GM18867 (cell line): ENCODE measurements around the gene TTC39B.
A peak's percentile ranks its signal among the peaks of the same experiment; 100 is the strongest.
"Not testable (repeated sequence)": the region's sequence is repeated elsewhere in the genome, so short reads cannot be mapped to it uniquely, and the experiment has no call there.

ENCODE experiments used
- ATAC-seq: cut with Tn5 transposase; IDR thresholded peaks from one replicate; pipeline ENCODE4 v1.9.1; 2021; ENCODE audit warnings: mild to moderate bottlenecking, moderate library complexity; ENCODE audit not compliant: unreplicated experiment

Gene TTC39B

GRCh38 chr9:15306757-15307522, at the start of gene TTC39B:
Gene TTC39B, minus strand, starts transcription at chr9:15307216. Its CDS starts 91 bp downstream, at chr9:15307125.
- ATAC-seq: peak; percentile 96

- no peak for ATAC-seq
Observed at GRCh38 chr9:15355669-15356068, 48.7 kb upstream of the TTC39B start.

GRCh38 chr9:15354713-15355112, 47.7 kb upstream of the TTC39B start:
- ATAC-seq: no peak

DNA sequence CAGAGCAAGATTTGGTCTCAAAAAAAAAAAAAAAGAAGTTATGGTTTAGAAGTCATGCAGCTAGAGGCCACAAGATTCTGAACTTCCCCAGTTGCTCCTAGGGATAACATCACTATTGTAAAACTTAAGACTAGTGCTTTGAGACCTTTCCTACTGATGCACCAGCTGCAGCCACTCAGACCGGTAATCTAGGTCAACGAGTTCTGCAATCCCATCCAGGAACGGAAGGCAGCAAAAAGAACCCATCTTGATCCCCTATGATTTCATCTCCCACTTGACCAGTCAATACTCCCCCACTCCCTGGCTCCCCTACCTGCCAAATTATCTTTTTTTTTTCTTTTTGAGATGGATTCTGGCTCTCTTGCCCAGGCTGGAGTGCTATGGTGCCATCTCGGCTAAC, 46.9 kb upstream of the TTC39B start:
- no peak for ATAC-seq

DNA sequence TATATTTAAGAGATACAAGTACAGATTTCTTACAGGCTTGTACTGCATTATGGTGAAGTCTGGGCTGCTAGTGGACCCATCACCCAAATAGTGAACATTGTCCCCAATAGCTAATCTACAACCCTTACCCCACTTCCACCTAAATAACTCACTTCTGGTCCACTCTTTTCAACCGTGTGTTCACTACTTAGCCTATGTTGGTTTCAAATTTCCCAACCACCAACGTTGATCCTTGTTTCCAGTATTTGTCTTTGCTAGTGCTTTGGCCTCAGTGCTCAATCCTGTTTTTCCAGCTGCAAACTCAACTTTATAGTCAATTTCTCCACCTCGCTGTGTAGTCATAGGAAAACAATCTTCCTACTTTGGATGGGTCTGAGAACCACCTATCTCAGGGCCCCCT, 45.3 kb upstream of the TTC39B start:
- ATAC-seq: no peak

DNA sequence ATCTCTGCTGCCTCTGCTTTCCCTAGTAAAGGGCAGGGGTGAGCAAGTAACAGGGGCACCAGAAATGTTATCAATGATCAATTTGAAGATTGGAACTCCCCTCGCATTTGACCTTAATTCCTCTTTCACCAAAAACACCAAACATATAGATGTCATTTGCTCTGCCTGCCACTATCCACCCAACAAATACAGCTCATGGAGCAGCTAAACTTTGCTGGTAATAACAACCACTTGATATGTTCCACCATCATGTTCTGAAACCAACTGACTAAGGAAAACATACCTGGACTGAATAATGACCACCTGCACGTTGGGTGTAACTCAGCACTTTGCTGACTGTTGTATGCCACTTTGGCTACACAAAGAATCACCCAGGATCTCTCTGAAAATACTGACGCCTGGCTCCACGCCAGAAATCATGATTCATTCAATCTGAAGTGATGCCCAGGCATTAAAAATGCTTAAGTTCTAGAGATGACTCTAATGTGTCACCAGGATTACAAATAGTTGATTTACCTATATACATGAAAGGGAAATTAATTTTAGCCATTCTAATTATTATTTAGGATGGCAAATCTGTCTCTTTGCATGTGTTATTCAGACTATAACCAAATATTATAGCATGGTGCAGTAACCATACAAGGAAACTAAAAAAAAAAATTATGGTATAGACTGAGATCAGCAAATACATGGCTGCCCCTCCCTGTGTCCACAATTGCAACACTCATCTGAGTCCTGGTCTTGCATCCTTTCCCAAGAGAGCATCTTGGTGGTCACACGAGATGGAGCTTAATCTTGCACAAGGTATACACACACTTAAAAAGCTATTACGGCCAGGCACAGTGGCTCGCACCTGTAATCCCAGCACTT, 43.1 kb upstream of the TTC39B start:
- ATAC-seq: no peak

DNA sequence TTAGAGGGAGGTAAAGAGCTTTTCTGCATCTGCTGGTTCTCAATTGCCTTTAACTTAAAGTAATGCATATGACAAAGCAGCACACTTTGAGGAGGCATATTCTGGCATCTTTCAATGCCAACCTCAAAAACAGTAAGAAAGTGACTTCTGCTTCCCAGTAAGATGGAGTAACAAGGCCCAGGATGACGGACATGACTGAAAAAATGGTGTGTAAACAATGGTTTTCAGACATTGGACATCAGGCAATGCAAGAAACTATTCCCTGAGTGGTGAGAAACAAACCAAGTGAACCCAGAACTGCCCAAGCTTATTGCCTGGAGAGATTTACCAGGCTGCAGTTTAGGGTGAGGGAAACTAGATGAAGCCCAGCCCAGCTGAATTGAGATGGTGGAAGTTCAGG, 39.8 kb upstream of the TTC39B start:
- ATAC-seq: no peak

- ATAC-seq: no peak
Observed at GRCh38 chr9:15344191-15344590, 37.2 kb upstream of the TTC39B start.

DNA sequence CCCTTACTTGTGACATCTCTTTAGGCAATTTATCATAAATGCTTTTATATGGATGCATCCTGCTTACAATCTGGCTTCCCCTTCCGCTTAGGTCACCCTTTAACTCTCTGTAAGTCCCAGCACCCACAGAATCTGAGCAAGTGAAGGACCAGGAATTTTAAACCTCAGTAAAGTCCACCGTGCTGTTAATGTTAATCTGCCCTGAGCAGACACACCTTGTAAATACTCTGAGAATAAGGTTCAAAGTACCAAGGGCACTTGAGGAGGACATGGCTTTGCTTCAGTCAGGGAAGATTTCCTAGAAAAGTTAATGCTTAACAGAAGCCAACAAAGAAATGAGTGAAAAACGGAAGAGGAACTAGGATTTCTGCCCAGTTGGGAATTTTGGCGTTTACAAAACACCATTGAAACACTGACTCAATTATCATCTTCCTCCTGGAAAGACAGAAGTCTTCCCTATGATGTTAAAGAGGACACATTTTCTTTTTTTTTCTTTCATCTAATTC, 26.4 kb upstream of the TTC39B start:
- no peak for ATAC-seq

DNA sequence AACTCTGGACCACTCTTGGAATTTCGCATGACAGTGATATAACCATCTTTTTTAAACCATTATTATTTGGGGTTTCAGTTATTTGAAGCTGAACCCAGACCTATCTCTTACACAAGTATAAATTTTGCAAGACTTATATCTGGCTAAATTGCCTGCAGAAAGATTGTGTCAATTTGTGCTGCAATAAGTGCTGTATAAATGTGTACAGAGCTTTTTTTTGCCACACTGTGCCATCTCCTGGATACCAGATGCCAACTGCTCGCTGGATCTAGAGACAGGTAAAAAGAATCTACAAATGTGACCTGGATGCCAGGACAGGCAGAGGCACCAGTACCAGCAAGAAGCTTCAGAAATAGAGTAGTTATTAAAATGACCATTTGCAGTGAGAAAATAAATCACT, 25.9 kb upstream of the TTC39B start:
- no peak for ATAC-seq

GRCh38 chr9:15329539-15330109, 22.6 kb upstream of the TTC39B start:
- no peak for ATAC-seq

DNA sequence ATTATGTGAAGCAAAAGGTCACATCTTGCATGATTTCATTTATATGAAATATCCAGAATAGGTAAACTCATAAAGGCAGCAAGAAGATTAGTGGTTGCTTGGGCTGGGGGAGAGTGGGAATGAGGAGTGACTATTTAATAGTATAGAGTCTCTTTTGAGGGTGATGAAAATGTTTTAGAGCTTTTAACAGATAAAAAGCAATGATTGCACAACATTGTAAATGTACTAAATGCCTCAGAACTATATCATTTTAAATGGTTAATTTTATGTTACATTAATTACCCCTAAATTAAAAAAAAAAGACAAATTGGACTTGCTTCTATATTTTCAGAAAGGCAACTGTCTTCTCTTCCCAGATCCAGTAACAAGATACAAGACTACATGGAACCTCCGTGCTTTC, 21.9 kb upstream of the TTC39B start:
- no peak for ATAC-seq

GRCh38 chr9:15322695-15323094, 15.7 kb upstream of the TTC39B start:
- ATAC-seq: not testable (repeated sequence)

DNA sequence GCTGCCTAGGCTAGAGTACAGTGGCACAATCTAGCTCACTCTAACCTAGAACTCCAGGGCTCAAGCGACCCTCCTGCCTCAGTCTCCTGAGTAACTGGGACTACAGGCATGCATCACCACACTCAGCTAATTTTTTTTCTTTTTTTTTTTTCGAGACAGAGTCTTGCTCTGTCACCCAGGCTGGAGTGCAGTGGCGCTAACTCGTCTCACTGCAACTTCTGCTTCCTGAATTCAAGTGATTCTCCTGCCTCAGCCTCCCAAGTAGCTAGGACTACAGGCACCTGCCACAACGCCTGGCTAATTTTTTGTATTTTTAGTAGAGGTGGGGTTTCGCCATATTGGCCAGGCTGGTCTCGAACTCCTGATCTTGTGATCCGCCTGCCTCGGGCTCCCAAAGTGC, 12.6 kb upstream of the TTC39B start:
- ATAC-seq: not testable (repeated sequence)

GRCh38 chr9:15317836-15318235, 10.8 kb upstream of the TTC39B start:
- ATAC-seq: no peak

- no peak for ATAC-seq
Observed at GRCh38 chr9:15311607-15312006, 4.6 kb upstream of the TTC39B start.

DNA sequence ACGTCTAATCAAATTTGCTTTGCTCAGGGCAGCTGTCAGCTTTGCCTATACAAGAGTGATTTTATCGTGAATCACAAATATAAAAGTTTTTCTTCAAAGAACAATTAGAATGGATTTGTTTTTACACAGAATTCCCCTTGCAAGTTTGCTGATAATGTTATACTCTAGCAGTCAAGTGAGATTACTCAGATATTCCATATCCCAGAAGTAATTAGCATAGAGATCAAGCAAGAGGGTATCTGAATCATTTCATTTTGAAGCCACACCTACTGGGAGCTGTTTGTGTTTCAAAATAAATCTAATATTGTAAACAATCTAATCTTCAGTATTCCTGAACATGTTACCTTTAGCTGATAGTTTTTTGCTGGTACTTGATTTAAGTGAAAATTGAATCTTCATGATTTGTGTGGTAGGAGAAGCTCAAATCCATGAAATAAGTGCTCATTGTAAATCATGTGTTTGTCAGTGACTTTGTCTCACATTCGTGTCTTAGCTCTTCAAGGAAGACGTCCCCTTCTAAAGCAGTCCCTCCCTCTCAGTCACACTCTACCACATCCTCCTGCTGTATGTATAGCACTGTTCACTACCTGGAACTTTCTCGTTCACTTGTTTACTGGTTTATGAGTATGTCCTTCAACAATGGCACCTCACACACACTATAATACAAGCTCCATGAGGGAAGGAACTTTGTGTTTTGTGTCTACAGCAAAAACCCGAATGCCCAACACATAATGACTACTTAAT, 3.3 kb upstream of the TTC39B start:
- ATAC-seq: no peak

GRCh38 chr9:15308511-15308910, 1.5 kb upstream of the TTC39B start:
- no peak for ATAC-seq

DNA sequence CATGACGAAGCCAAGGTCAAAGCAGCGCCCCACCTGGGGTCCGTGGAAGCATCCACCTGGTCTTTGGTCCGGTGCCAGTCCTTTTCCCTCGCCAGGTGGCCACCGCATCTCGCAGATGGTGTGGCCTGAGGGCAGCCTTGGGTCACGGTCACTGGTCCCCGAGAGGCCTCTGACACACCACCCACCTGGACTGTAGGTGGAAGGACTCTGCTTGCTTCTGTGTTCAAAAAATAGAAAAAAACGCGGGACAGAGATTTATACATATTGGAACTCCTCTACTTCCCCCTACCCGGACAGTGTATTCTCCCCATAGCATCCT, 466 bp upstream of the TTC39B start:
- peak; percentile 21 for ATAC-seq

GRCh38 chr9:15306068-15306756, 804 bp downstream of the TTC39B start:
- peak; percentile 14 for ATAC-seq
